NCI-H526 treated with DMSO at 0.1 percent for 48 hours (cell line): Measurements from ENCODE around the gene TIMM44.

Experiments used
- DNase-seq: peaks from one replicate; lab custom pipeline; 2025; lab: John Stamatoyannopoulos, UW

Gene TIMM44, protein sequence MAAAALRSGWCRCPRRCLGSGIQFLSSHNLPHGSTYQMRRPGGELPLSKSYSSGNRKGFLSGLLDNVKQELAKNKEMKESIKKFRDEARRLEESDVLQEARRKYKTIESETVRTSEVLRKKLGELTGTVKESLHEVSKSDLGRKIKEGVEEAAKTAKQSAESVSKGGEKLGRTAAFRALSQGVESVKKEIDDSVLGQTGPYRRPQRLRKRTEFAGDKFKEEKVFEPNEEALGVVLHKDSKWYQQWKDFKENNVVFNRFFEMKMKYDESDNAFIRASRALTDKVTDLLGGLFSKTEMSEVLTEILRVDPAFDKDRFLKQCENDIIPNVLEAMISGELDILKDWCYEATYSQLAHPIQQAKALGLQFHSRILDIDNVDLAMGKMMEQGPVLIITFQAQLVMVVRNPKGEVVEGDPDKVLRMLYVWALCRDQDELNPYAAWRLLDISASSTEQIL

GRCh38 chr19:7943444-7944176 is at the start of gene TIMM44:
TIMM44 (minus strand) TSS chr19:7943666; CDS start chr19:7943651, 15 bp downstream.
- DNase-seq = peak; percentile 94

GRCh38 chr19:7992575-7992974 is 49.1 kb upstream of the TIMM44 start:
- DNase-seq = no peak

DNA sequence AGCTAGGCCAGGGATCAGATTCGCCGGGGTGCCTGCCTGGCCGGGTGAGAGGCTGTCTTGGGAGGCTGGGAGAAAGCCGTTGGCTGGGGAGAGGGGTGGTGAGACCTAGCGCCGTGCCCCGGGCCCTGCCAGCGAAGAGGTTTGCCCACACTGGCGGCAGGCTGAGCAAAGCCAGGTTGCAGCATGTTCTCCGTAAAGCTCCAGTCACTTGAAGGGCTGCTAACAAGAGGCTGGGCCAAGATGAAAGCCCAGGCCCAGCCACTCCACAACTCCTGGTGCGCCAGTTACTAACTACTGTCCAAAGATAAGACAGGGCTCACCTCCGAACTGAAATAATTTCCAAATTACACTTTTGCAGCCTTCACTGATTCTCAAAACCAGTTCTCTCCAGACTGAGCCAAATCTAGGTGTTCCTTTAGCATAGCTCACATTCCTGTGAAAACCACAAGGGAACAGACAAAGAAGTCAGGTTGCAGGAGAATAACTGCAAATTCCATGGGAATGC is 45.7 kb upstream of the TIMM44 start:
- DNase-seq = no peak

GRCh38 chr19:7988307-7988706 is 44.8 kb upstream of the TIMM44 start:
- no peak for DNase-seq

DNA sequence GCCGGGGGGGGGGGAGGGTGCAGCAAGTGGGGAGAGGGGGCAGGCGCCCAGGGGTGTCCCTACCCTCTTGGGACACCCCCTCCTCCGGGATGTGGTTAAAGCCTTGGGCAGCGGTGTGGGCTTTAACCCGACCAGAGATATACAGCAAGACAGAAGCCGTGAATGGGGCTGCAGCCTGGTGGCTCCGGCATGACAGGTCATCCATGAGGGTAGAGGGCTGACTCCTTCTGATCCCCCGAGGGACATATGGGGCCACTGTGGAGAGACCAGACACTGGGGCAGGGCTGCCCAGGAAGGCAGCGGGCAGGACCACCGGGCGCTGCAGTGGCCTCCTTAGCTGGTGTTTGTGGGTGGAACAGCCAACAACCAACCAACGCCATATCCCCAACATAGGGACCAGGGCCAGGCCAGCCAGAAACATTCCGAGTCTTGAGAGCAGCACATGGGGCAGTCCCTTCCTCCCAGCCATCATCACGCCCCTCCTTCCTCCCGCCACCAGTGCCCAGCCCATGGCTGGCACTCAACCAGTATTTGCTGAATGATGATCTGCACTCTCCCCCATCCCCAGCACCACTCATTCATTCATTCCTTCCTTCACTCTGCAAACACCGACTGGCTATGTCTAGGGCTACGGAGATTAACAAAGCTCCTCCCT is 43.8 kb upstream of the TIMM44 start:
- DNase-seq = no peak

DNA sequence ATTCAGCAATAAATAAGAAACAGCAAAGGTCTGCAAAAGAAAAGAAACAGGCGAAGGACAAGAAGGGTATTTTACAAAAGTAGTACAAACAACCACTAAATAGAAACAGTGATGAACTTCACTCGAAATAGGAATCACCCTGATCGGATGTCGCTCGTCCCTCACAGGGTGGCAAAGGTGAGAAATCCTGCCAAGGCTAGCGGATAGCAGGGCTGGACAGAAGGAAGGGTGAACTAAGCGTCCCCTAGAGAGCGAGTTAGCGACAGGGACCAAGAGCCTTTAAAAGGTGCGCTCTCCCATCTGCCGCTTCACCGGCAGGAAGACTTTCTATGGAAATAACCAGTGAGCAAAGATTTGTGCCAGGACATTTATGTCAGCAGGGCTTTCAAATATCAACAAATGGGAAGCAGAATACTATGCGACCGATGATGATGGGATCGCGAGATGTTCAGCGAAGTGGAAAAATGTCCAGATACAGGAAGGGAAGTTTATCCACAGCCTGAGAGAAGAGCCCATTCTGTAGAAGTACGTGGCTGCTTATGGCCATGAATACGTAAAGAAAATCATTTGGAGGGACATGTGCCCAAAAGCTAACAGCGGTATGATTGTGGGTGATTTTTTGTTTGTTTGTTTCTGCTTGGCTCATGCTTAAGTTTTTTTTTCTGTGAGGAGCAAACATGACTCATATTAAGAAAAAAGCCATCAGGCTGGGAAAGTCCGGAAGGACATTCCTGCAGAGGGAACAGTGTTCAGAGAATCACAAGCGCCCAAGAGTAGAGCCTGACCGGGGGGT is 43.1 kb upstream of the TIMM44 start:
- no peak for DNase-seq

- no peak for DNase-seq
Measured at GRCh38 chr19:7985481-7985911, 42.0 kb upstream of the TIMM44 start.

- DNase-seq = no peak
Measured at GRCh38 chr19:7983995-7984837, 40.8 kb upstream of the TIMM44 start.

DNA sequence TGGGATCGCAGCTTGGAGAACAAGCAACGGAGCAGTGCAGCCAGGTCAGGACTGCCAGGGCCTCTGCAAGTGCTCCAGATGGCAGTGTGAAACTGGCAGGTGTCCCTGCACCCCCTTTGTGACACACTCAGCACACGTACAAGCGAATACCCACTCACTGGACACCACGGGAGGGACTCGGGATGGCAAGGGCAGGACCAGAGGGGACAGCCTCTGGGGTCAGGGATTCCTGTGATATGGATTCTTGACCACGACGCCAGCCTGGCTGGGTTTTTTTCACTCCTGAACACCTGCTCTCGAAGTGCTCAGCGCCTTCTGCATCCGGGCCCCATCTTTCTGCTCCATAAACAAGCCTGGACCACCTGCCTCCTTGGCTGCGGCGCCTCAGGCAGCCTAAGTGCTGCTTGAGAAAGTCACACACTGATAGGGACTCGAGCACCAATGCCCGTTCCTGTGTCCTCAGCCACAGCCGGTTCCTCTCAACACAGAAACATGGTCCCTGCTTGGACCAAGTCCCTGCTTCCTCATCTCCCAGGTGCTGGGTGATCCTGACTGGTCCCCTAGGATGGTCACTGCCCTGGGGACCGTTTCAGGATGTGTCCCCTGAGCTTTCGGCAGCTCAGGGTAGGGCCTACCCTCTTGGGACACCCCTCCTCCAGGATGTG is 40.0 kb upstream of the TIMM44 start:
- DNase-seq = no peak

DNA sequence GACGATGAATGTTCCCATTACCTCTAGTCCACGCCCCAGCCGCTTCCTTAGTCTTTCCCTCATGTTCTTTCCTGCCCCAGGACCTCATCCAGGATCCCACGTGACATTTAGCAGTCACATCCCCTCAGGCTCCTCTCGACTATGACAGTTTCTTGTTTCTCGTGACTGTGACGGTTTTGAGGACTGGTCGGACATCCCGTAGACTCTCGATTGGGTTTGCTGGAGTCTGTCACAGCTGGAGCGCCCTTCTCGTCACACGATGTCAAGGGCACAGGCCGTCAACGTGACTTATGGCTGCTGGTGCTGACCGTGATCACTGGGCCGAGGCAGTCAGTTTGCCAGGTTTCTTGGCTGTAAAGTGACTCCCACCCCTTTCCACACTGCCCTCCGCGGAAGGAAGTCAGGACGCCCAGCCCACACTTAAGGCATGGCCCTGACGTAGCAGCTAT is 39.2 kb upstream of the TIMM44 start:
- DNase-seq = no peak

DNA sequence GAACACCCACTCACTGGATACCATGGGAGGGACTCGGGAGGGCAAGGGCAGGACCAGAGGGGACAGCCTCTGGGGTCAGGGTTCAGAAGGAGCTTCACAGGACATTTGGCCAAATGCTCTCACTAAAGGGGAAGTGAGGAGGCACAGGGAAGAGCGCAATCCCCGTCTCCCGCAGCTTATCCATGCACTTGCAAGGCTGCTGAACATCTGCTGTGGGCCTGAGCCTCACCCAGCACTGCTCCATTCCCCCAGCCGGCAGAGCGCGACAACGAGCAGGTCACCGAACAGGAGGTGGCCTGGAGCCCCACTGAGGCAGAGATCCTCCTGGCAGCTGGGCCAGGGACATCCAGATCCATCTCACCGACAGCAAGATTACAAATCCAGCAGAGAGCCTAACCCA is 38.6 kb upstream of the TIMM44 start:
- no peak for DNase-seq

DNA sequence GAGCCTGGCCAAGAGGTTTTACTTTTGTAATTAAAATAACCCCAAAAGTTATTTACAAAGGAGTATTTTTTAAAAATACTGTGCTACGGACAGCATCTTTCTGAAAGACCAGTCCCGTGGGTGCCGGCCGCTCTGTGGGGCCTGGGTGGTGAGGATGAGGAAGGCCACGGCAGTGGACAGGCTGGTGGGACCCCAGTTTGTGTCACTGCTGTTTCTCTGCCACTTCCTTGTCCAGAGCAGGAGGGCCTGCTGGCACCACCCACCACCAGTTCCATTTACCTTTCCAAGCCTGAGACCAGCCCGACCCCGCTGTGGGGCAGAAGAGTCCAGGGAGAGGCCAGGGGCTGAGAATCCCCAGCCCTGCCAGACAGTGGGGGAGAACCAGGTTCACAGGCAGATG is 38.2 kb upstream of the TIMM44 start:
- DNase-seq = no peak

- no peak for DNase-seq
Measured at GRCh38 chr19:7981199-7981598, 37.7 kb upstream of the TIMM44 start.

DNA sequence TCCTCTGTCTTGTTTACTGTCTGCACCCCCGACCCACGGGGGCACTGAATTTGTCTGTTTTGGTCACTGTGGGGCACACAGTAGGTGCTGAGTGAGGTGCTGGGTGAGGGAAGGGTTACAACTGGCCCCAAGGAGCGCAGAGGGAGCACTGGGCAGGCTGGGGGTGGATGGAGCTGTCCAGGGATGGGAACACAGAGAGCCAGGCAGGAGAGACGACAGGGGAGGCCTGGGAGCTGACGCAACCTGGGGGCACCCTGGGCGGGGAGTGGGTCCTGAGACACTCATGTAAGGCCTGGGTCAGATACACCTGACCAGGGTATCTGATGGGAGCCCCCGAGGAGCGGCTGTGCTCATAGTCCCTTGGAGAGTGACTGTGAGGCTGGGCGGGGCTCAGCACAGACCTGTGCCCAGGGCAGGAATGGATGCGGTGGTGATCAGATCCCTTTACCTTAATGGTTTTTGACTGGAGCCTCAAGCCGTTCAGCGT is 37.2 kb upstream of the TIMM44 start:
- no peak for DNase-seq

GRCh38 chr19:7980168-7980567 is 36.7 kb upstream of the TIMM44 start:
- DNase-seq = no peak

DNA sequence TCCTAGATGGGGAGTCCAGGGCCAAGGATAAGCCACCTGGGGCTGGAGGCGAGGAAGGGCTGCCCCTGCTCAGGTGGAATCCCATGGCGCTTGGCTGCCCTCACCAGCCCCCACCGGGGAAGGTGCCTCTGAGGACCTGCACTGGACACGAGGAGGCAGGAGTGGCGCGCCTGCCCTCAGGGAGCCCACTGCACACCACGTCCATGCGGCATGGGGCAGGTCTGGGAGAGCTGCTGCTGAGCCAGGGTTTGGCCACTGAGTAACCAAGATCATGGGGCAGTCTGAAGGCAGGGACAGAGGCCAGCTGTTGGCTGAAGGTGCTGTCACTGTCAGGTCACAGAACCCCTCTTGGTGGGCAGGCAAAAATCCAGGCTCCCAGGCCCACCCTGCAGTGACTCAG is 36.1 kb upstream of the TIMM44 start:
- no peak for DNase-seq

- DNase-seq = no peak
Measured at GRCh38 chr19:7979011-7979410, 35.5 kb upstream of the TIMM44 start.

DNA sequence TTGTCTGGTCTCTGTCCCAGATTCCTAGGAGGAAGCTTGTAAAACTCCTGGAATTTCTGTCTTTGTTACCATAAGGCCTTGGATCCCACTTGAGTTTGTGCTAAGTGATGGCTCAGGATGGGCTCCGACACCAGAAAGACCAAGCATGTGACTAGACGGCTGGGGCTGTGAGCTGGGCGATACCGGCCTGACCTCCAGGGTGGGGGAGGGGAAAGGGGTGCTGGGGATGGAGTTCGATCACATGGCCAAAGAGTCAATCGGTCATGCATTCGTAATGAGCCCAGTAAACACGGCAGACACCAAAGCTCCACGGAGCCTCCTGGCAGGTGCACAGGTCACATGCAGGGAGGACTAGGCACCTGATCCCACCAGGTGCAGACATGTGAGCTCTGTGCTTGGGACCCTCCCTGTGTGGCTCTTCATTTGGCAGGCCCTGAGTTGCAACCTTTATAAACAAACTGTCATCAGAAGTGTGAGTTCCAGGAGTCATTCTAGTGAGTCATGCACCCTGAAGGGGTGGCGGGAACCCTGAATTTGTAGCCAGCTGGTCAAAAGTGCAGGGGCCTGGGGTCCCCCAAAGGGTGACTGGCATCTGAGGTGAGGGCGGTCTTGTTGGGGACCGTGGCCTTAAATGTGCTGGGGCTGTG is 34.8 kb upstream of the TIMM44 start:
- no peak for DNase-seq

- no peak for DNase-seq
Measured at GRCh38 chr19:7977723-7978040, 34.2 kb upstream of the TIMM44 start.
